ENCODE results near the gene ZDHHC11.

GRCh38 chr5:773517-774264 is 77.1 kb downstream of the ZDHHC11 start:
- TF ChIP-seq, protein P1, sequence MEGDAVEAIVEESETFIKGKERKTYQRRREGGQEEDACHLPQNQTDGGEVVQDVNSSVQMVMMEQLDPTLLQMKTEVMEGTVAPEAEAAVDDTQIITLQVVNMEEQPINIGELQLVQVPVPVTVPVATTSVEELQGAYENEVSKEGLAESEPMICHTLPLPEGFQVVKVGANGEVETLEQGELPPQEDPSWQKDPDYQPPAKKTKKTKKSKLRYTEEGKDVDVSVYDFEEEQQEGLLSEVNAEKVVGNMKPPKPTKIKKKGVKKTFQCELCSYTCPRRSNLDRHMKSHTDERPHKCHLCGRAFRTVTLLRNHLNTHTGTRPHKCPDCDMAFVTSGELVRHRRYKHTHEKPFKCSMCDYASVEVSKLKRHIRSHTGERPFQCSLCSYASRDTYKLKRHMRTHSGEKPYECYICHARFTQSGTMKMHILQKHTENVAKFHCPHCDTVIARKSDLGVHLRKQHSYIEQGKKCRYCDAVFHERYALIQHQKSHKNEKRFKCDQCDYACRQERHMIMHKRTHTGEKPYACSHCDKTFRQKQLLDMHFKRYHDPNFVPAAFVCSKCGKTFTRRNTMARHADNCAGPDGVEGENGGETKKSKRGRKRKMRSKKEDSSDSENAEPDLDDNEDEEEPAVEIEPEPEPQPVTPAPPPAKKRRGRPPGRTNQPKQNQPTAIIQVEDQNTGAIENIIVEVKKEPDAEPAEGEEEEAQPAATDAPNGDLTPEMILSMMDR (IDR thresholded peaks at IDR 0.05): no peak
- TF ChIP-seq POLR2A (IDR thresholded peaks at IDR 0.05): no peak
